Measurements from ENCODE around the gene OR4K5.
"Not testable (repeated sequence)": the region's sequence is repeated elsewhere in the genome, so short reads cannot be mapped to it uniquely, and the experiment has no call there.

The OR4K5 gene, protein sequence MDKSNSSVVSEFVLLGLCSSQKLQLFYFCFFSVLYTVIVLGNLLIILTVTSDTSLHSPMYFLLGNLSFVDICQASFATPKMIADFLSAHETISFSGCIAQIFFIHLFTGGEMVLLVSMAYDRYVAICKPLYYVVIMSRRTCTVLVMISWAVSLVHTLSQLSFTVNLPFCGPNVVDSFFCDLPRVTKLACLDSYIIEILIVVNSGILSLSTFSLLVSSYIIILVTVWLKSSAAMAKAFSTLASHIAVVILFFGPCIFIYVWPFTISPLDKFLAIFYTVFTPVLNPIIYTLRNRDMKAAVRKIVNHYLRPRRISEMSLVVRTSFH

DNA sequence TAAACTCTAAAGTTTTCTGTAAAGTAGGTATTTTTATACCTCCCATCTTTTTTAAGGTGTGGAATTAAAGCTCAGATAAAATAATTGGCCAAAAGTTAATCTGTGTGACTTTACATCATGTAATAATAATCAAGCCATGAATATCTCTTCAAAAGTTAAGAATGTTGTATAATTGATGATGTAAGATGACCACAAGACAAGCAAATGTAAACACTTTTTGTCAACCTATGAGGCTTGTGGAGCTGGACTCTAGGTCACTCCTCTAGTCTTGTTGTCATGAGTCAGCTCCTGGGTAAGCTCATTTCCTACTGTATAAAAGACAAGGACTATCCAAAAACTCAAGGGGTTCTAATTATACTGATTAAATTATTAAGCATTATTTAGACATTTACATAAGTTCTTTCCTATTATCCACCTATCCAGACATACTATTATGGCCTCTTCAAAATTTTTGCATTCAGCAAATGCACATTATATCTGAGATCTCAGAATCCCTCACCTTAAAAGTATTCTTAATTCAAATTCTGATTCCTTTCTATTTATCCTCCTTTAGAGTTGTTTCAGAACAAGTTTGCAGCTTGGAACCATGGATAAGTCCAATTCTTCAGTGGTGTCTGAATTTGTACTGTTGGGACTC lies at the start of gene OR4K5:
Gene OR4K5 (plus strand): TSS at position 587 of the 637 bp plus-strand sequence. CDS start 0 bp downstream, at position 587.
- no peak for DNase-seq

DNA sequence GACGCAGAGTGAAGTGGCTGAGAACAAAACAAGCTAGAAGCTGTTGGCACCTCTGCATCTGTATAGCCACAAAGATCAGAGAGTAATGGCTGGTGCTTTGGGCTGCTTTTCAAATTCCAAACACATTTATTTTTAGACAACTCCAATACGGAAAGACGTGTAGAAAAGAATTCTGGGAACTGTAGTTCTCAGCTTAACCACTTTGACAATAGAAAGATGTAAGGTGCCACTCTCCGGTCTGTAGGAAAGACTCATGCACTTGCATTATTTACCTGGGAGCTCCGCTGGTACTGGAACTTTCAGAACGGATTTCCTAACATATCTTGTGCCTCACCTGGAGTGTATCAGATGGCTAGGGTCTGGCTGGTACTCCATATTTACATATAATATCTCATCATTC lies 47.2 kb upstream of the OR4K5 start:
- no peak for DNase-seq

DNA sequence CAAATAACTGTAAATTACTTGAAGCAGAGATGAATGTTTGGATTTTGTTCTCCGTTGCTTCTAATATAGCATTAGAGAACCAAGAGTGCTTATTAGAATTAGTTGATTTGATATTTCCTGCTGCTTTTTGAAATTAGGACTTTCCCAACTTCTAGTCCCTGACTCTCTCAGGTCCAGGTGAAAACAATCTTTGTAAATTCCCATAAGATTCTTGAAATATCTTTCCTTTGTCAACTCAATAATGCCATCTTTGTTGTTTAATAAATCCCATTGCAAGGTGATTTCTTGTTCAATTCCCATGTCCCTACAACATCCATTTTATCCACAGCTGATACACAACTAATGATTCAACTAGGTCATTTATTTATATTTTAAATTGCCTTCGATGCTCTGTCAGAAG lies 45.6 kb upstream of the OR4K5 start, which contains the start of gene OR4K2:
Gene OR4K2 (plus strand): TSS at position 301 of the 400 bp plus-strand sequence. CDS start 1,126 bp downstream, outside the sequence.
- no peak for DNase-seq

DNA sequence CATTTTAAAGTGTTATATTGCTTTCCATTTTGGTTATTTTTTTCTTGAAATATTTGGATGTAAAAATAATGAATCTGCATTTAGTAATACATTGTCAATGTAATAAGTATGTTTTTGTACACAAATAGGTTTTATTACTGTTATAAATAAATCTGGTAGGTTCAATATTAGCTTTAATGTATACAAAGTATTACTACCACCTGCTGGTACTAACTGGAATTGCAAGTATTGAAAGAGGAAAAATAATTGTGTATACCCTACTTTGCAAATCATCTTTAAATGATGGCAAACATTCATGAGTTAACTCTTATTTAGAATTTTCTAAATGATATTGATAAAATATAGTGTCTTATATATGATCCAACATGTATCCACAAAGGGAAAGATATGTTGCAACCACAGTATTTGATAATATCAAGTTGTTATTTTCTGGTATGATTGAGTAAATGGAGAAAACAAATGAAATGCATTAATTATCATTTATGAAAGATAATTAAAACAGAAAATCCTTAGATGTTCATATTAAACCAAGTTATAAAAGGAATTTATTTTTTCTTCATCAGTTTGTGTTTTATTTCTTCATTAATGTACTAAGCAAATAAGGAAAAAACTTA lies 42.3 kb upstream of the OR4K5 start:
- no peak for DNase-seq

DNA sequence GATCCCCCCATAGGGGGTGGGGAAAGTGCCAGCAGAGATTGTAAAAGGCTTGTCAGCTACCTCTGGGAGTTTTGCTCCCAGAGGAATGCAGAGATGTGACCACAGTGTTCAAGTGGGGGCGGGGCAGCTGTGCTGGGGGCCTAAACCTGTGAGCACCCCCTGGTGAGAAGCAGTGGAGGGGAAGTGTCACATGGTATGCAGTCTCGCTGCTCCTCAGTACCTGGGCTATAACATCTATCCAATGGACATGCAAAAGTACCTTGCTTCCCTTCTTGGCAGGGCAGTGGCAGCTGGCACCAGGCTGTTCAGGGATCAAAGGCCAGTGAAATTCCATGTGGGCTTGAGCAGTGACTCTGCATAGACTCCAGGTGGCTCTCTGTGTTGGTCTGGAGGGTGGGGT lies 25.1 kb upstream of the OR4K5 start:
- no peak for DNase-seq

DNA sequence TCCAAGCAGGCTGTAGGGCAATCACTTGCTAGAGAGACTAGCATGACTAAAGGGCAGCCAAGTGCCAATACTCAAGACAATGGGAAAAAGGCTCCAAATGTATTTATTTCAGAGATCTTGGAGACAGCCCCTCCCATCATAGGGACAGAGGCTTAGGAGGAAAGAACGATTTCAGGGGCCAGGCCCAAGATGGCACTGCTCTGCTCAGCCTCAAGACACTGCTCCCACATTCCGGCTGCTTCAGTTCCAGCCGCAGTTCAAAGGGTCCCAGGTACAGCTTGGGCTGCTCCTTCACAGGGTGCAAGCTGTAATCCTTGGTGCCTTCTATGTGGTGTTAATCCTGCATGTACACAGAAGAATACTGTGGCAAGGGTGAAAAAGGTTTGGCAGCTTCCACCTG lies 19.4 kb upstream of the OR4K5 start:
- no peak for DNase-seq

DNA sequence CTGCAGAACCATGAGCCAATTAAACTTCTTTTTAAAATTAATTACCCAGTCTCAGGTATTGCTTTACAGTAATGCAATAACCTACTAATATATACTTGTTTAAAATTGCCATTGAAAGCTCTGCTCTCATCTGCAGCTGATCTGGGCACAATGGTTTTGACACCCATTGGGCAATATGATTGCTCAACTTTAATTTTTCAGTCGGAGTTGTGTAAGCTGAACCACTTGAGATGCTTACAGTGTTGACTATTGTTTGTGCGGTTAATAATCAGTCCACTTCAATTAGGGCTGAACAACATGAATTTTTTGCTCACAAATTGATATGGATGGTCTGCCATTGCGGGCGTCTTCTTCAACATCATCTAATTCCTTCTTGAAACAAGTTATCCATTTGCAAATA lies 18.0 kb upstream of the OR4K5 start:
- DNase-seq: no peak

DNA sequence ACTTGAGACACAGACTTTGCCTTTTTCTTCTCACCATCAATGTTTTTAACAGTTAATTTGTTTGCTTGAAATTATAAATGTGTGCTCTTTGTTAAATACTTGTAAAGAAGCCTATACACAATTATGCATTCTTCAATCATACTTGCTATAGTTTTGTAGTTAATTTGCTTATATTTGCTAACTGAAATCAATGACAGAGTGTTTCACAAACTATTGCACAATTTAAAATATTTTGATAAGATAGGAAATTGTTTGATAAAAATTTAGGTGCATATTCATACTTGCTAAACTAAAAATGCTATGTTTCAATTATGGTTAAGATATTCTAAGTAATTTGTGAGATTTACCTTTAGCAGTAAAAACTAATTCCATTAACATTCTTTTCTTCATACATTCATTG lies 13.7 kb upstream of the OR4K5 start:
- no peak for DNase-seq

DNA sequence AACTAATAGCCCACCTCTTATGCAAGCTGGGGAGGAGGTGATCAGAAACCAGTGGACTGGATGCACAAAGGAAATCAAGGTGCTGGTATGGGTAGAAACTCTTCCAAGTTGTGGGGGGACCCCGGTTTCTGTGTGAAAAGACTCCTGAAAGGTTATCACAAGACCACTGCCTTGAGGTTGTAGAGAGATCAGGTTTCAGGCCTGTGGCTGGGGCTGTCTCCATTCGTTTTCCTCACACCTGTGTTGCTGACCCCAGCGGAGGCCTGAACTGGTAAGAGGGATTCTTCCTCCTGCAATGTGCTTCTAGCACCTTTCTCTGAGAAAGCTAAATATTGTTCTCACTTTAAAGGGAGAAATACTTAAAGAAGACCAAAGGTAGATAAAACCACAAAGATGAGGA lies 9.3 kb upstream of the OR4K5 start:
- no peak for DNase-seq

DNA sequence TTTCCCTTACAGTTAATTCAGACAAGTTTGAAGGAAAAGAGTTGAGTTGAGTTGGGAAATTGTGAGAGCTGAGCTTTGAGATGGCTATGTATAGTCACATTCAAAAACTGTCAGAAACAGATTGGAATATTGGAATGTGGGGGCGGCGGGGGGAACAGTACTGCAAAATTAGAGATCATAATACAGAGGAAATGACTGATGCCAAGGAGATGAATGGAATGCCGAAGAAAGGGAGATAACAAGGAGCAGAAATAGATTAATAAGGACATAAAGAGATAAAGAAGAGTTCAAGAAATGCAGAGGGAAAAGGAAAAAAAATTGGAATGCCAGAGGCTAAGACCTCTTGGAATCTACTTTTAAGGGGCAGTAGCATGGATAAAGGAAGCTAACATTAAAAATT lies 3.2 kb upstream of the OR4K5 start:
- DNase-seq: no peak

DNA sequence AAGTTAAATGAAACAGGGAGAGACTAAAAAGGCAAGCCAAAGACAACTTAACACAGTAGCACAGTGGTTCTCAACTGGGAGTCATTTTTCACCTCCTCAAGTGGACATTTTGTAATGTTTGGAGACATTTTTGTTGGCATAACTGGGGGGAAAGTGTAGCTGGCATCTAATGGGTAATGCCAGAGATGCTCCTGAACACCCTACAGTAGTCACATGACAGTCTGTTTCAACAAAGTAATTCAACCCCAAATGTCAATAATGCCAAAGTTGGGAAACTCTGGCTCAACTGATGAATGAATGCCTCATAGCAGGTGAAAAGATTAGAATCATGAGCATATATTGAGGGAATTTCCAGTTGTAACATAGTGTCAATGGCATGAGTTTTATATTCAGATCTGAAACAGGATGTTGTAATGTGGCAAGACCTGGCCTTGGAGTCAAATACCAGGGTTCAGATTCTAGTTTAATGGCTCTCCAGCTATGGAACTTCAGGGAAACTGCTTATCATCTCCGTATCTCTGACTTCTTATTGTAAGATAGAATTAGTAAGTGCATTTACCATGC lies 2.4 kb upstream of the OR4K5 start:
- DNase-seq: no peak

DNA sequence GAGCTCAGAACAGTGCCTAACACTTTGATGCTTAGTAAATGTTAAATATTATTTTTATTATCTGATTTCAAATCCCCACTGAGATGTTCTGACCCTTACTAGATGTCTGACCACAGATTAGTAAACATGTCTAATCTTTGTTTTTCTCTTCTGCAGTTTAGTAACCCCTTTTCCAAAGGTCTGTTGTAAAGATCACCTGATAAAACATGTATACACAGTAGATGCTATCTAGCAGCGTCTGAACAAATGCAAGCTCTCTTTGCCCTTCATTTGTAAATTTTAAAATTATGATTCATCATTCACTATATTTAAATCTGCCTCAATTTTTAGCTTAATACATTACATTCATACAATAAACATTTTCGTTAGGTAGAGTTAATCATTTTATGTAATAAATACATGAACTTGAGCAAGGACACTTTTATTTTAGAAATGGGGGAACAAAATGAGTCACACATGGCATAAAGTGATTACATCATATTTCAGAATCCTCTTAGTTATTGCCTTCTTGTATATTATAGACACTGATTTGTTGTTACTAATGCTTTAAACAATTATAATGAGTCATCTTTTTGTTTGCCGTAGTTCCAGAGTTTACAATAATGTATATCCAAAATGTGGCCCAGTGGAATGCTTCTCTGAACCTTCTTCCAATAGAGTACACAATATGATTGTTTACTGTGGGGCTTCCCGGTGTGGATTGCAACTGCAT lies 1.7 kb upstream of the OR4K5 start:
- DNase-seq: no peak

DNA sequence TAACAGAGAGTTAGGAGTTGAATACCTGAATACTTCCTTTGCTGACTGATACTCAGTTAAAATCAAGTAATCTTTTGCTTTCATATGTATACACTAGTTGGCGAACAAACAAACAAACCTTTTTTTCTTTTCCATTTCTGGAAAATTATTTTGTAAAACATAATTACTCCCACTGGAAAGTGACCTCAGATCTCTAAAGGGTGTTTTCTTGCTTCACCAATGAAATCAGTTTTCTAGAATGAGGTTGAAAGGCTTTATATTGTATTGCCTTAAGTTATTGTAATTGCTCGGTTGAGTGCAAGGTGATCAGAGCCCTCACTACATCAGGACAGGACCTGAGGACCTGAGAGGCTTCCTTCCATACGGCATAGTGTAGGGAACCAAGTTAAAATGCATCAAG lies 10.2 kb downstream of the OR4K5 start, which contains the start of gene OR4K1:
Gene OR4K1 (plus strand): TSS at position 301 of the 400 bp plus-strand sequence. CDS start 4,750 bp downstream, outside the sequence.
- no peak for DNase-seq

DNA sequence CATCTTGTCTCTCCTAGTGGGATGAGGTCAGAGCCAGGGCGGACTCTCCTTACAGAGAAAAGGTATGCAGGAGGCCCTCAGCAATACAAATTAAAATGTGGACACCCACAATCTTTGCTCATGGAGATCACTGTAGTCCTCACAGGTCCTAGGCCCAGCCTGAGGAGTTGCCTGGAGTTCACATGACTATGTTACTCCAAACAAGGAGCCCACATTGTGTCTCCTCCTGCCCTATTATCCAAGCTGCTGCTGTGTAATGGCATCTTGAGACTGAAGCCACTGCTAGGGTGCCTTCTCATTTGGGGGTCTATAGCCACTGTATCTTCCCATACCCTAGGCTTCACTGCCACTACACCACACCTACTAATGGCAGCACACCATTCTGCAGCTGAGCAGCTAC lies 21.3 kb downstream of the OR4K5 start:
- DNase-seq: no peak

DNA sequence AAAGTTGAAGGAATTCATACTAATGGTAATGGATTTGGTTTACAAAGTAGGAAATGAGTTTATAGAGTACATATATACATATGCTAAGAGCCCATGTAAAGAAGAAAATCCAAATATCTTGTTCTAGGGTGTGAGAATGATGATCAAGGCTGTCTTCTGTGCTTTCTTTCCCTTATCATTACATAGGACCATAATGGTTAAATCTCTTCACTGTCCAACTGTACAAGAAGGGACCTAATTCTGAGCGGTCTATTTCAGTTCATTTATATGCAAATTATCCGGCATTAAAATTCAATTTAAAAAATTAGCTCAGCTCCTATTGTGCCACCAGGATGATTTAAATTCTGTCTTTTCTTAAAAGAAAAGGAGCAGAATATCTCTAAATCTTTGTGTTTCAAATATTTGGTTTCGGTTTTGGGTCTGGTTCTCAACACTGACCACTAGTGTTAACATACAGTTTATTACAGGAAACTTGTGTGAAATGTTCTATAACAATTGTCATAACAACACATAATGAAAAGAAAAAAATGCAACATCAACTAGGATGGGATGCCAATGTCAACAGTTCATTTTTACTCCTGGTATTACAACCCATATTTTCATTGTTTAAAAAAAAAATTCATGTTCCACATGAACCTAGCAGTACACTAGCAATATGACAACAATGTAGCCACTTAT lies 27.1 kb downstream of the OR4K5 start:
- no peak for DNase-seq

DNA sequence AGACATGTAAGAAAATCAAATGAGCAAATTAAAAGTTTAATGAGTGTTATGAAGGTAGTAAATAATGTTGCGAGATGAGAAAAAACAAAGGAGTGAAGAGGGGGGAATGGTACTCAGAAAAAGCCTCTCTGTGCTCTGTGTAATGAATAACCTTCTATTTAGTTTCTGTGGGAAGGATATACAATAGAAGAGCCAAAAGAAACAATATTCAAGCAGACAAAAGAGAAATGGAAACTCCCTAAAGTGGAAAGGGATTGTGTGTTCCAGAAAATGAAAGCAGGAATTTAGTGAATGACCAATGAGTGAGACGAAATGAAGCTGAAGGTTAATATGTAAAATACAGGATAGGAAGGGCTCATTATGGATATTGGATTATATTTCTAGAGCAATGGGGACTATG lies 28.8 kb downstream of the OR4K5 start:
- DNase-seq: no peak

DNA sequence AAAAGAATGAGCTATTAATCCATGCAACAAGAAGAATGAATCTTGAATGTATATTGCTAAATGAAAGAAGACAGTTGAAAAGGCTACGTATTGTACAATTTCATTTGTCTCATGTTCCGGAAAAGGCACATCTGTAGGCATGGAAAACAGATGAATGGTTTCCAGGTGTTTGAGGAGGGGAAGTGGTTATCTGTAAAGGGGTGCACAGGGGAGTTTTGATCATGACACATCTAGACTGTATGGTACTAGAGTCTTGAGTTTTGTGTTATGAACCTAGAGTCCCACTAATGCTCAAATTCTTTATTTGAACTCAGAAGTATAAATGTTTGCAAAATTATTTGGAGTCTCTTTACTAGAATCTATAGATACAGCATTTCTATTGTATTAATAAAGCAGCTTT lies 49.3 kb downstream of the OR4K5 start:
- not testable (repeated sequence) for DNase-seq

Data from stimulated activated CD4-positive, alpha-beta T cell treated with anti-CD3 and anti-CD28 coated beads, Interleukin-12 subunit alpha, Interleukin-12 subunit beta, amount 100 ng/mL, for 4 hours (primary cell).